Thyroid gland (tissue), 4 donors: Measurements from ENCODE around the gene RIOK3.

Experiments
- POLR2A ChIP-seq, 2 donors: fragments of 450-650 bp; IDR thresholded peaks; one replicate each; pipeline ENCODE4 v1.6.1; 2017; ENCODE audit warnings: antibody characterized with exemption in 2 of 2, mild to moderate bottlenecking in 2 of 2, moderate library complexity in 1 of 2
- TF ChIP-seq, protein P1 (sequence below), 6 experiments: fragments of 200-600 bp in 3 of 6; fragments of 450-650 bp in 3 of 6; sonication (generic) in 3 of 6; IDR thresholded peaks; one replicate each; pipeline ENCODE4 v1.5.1; 2016 to 2019; ENCODE audit warnings: antibody characterized with exemption in 6 of 6, mild to moderate bottlenecking in 2 of 6, inconsistent platforms in 1 of 6, moderate library complexity in 1 of 6

DNA sequence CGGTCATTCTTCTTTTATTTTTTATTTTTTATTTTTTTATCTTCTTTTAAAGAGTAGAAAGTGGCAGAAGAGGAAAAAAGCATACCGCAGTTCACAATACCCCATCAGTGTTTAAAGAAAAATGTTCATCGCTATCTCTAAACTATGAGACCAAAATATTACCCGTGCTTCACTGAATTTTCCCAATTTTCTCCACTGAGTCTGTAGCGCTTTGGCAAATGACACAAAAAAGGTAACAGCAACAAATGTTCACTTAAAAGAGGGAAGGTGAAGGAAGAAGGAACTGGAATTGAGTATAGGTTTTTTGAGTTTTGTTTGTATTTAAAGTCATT lies 15.1 kb upstream of the RIOK3 start:
- TF ChIP-seq, protein P1, sequence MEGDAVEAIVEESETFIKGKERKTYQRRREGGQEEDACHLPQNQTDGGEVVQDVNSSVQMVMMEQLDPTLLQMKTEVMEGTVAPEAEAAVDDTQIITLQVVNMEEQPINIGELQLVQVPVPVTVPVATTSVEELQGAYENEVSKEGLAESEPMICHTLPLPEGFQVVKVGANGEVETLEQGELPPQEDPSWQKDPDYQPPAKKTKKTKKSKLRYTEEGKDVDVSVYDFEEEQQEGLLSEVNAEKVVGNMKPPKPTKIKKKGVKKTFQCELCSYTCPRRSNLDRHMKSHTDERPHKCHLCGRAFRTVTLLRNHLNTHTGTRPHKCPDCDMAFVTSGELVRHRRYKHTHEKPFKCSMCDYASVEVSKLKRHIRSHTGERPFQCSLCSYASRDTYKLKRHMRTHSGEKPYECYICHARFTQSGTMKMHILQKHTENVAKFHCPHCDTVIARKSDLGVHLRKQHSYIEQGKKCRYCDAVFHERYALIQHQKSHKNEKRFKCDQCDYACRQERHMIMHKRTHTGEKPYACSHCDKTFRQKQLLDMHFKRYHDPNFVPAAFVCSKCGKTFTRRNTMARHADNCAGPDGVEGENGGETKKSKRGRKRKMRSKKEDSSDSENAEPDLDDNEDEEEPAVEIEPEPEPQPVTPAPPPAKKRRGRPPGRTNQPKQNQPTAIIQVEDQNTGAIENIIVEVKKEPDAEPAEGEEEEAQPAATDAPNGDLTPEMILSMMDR (IDR thresholded peaks at IDR 0.05), result no peak
- TF ChIP-seq POLR2A (IDR thresholded peaks at IDR 0.05), result no peak
